GM12892 (cell line): ENCODE results near the gene DCLK1.

Experiments used
- POLR2A ChIP-seq: IDR thresholded peaks from 2 replicates; pipeline ENCODE4 v1.6.1; 2011; ENCODE audit warnings: low read depth, low read length, control low read depth
- POLR2AphosphoS5 ChIP-seq: IDR thresholded peaks from 2 replicates; pipeline ENCODE4 v1.6.1; 2011; ENCODE audit warnings: low read depth, low read length, control low read depth
- TAF1 ChIP-seq: IDR thresholded peaks from 2 replicates; pipeline ENCODE4 v1.6.1; 2011; ENCODE audit warnings: low read depth, mild to moderate bottlenecking, control low read depth, low read length, borderline replicate concordance

GRCh38 chr13:35760735-35761281, 370.4 kb downstream of the DCLK1 start:
- TF ChIP-seq POLR2AphosphoS5, result no peak
- no peak for TF ChIP-seq POLR2A
- TF ChIP-seq TAF1, result no peak
